ENCODE measurements around the gene B4GALNT4.
"Not testable (repeated sequence)": the region's sequence is repeated elsewhere in the genome, so short reads cannot be mapped to it uniquely, and the experiment has no call there.

The B4GALNT4 gene

GRCh38 chr11:336659-337198 is 32.6 kb upstream of the B4GALNT4 start:
- no peak for DNase-seq

GRCh38 chr11:337711-338110 is 31.6 kb upstream of the B4GALNT4 start:
- no peak for DNase-seq

GRCh38 chr11:339963-340362 is 29.3 kb upstream of the B4GALNT4 start:
- no peak for DNase-seq

GRCh38 chr11:340539-341512 is 28.5 kb upstream of the B4GALNT4 start:
- DNase-seq = no peak

GRCh38 chr11:342328-342727 is 27.0 kb upstream of the B4GALNT4 start:
- no peak for DNase-seq

- DNase-seq = no peak
These were observed 24.3 kb upstream of the B4GALNT4 start for GRCh38 chr11:344836-345578.

GRCh38 chr11:346529-346928 is 22.8 kb upstream of the B4GALNT4 start:
- no peak for DNase-seq

GRCh38 chr11:349270-349954 is 19.9 kb upstream of the B4GALNT4 start:
- DNase-seq = not testable (repeated sequence)

GRCh38 chr11:350033-350722 is 19.1 kb upstream of the B4GALNT4 start:
- not testable (repeated sequence) for DNase-seq

GRCh38 chr11:350723-351255 is 18.5 kb upstream of the B4GALNT4 start:
- DNase-seq = no peak

GRCh38 chr11:351411-351810 is 17.9 kb upstream of the B4GALNT4 start:
- no peak for DNase-seq

- no peak for DNase-seq
These were observed 16.8 kb upstream of the B4GALNT4 start for GRCh38 chr11:352456-353031.

GRCh38 chr11:353179-353873 is 16.0 kb upstream of the B4GALNT4 start:
- DNase-seq = no peak

- DNase-seq = peak; percentile 51
These were observed 13.5 kb upstream of the B4GALNT4 start for GRCh38 chr11:355581-356458.

- DNase-seq = no peak
These were observed 12.7 kb upstream of the B4GALNT4 start for GRCh38 chr11:356610-357009.

- no peak for DNase-seq
These were observed 11.7 kb upstream of the B4GALNT4 start for GRCh38 chr11:357582-357981.

GRCh38 chr11:358129-358800 is 11.0 kb upstream of the B4GALNT4 start:
- no peak for DNase-seq

- DNase-seq = no peak
These were observed 10.1 kb upstream of the B4GALNT4 start for GRCh38 chr11:359181-359714.

All from NCI-H1694 treated with DMSO at 0.1 percent for 48 hours (cell line).